Left cardiac atrium (tissue), 4 donors: ENCODE data around the gene MMS19. TPM values are rescaled to one million over a fixed set of nuclear protein-coding genes. Genes with fewer than 3 reads are reported as not detected.

Source experiments
- ATAC-seq, 2 donors: fragments of 200-7000 bp; cut with Tn5 transposase; one replicate each; pipeline ENCODE4 v1.9.1; 2020; ENCODE audit warnings: mild to moderate bottlenecking in 2 of 2, moderate library complexity in 2 of 2
- DNase-seq: peaks from one replicate; pipeline ENCODE4 v3.0.0-alpha.2; 2020
- intact Hi-C, 2 donors: fragments of 100-400 bp; cut with DNase I; formaldehyde crosslinking; loops; one replicate each; pipeline versions ENCODE4 v1.14.1 to v1.15.1; 2022 to 2023
- long read RNA-seq: library from polyadenylated mRNA; unstranded; transcript quantifications from one replicate; pipeline ENCODE4 v2.0.0, GENCODE V29; 2021
- total RNA-seq, 2 donors: library from RNA; stranded (reverse); fragmentation: NEBNext Ultra II Directional; extraction: Animal tissue kit (Norgen Biotek cat#: 25700); gene quantifications; one replicate each; pipeline ENCODE4 v1.2.1, GENCODE V29; 2021
- donor health status: DM: no; HTN: yes; CAD: no.
- donor health status: DM: no; HTN: yes; CAD: no; lungs with severe emphysema.
- donor health status: DM: yes; HTN: yes; CAD: no.
- donor health status: Dilated cardiomyopathy.

The MMS19 gene
- total RNA-seq: 10 to 100 TPM; 31.9 to 34.0 TPM
- long read RNA-seq, partial matches to known transcripts: 6 of 15 reads
- long read RNA-seq, other reads (novel, unspliced or antisense): 6 of 15 reads

- ATAC-seq (peak; percentile 91 to 96), DNase-seq (peak; percentile 100)
- intact Hi-C loops: loop anchor here in 1 of 2 donors (10.0 kb wide), 1 partner anchor 47 kb away; no protein-coding TSS in a partner anchor
These were observed at the start of gene MMS19 for GRCh38 chr10:97498076-97498840. Gene MMS19 (minus strand): TSS chr10:97498422. CDS start chr10:97498384, 38 bp downstream.

- intact Hi-C loops: loop anchor here in 1 of 2 donors (10.0 kb wide), 1 partner anchor 53 kb away; the partner anchor contains the start of genes MMS19 and UBTD1
- ATAC-seq: peak; percentile 2 to 48
- DNase-seq: no peak
These were observed 49.7 kb upstream of the MMS19 start for GRCh38 chr10:97547962-97548361.

GRCh38 chr10:97547271-97547600 lies 49.0 kb upstream of the MMS19 start:
- intact Hi-C loops: loop anchor here in 1 of 2 donors (10.0 kb wide), 1 partner anchor 52 kb away; the partner anchor contains the start of genes MMS19 and UBTD1
- no peak for ATAC-seq

GRCh38 chr10:97546456-97547270 lies 48.4 kb upstream of the MMS19 start:
- DNase-seq: no peak
- intact Hi-C loops: loop anchor here in 1 of 2 donors (10.0 kb wide), 1 partner anchor 52 kb away; the partner anchor contains the start of genes MMS19 and UBTD1
- ATAC-seq: no peak

More at GRCh38 chr10:97547271-97547600, 49.0 kb upstream of the MMS19 start:
- DNase-seq: no peak

- ATAC-seq (peak; percentile 75 to 92), DNase-seq (peak; percentile 90)
- intact Hi-C loops: loop anchor here (5.0 to 10.0 kb wide), 2 partner anchors 48 to 81 kb away; partner anchors contain the start of genes MMS19 (in 1 of the 2) and UBTD1 (in 1 of the 2)
These were observed 44.9 kb upstream of the MMS19 start for GRCh38 chr10:97543025-97543546.

- intact Hi-C loops: loop anchor here (5.0 to 10.0 kb wide), 2 partner anchors 48 to 80 kb away; partner anchors contain the start of genes MMS19 (in 1 of the 2) and UBTD1 (in 1 of the 2)
- peak; percentile 67 to 82 for ATAC-seq
- DNase-seq: peak; percentile 84
These were observed 44.2 kb upstream of the MMS19 start for GRCh38 chr10:97542169-97543024.

- DNase-seq: peak; percentile 57
- intact Hi-C loops: loop anchor here (5.0 to 10.0 kb wide), 2 partner anchors 46 to 79 kb away; partner anchors contain the start of genes MMS19 (in 1 of the 2) and UBTD1 (in 1 of the 2)
- ATAC-seq: peak in 1 of 2 donors; percentile 5
These were observed 42.7 kb upstream of the MMS19 start for GRCh38 chr10:97540669-97541500.

- peak; percentile 32 to 59 for ATAC-seq
- intact Hi-C loops: loop anchor here (5.0 to 10.0 kb wide), 2 partner anchors 45 to 77 kb away; partner anchors contain the start of genes MMS19 (in 1 of the 2) and UBTD1 (in 1 of the 2)
- peak; percentile 63 for DNase-seq
These were observed 41.4 kb upstream of the MMS19 start for GRCh38 chr10:97539523-97540200.

GRCh38 chr10:97538839-97539238 lies 40.6 kb upstream of the MMS19 start:
- intact Hi-C loops: no loop called here
- ATAC-seq (no peak), DNase-seq (no peak)

GRCh38 chr10:97538411-97538810 lies 40.2 kb upstream of the MMS19 start:
- intact Hi-C loops: no loop called here

GRCh38 chr10:97537186-97537869 lies 39.1 kb upstream of the MMS19 start:
- intact Hi-C loops: no loop called here
- no peak for ATAC-seq
- no peak for DNase-seq

More at GRCh38 chr10:97538411-97538810, 40.2 kb upstream of the MMS19 start:
- no peak for DNase-seq
- no peak for ATAC-seq

- DNase-seq (no peak), ATAC-seq (peak in 1 of 2 donors; percentile 42)
- intact Hi-C loops: no loop called here
These were observed 36.6 kb upstream of the MMS19 start for GRCh38 chr10:97534746-97535367.

- intact Hi-C loops: no loop called here
- ATAC-seq (no peak), DNase-seq (no peak)
These were observed 35.7 kb upstream of the MMS19 start for GRCh38 chr10:97533888-97534287.

GRCh38 chr10:97532935-97533671 lies 34.9 kb upstream of the MMS19 start:
- no peak for DNase-seq
- intact Hi-C loops: no loop called here
- ATAC-seq: no peak
